HG03095 (cell line): ENCODE measurements around the gene ATP13A2.

Experiments used
- ATAC-seq: cut with Tn5 transposase; IDR thresholded peaks from one replicate; pipeline ENCODE4 v1.9.1; 2021; ENCODE audit warnings: moderate library complexity; ENCODE audit not compliant: unreplicated experiment

The ATP13A2 gene

GRCh38 chr1:17005365-17005740, 6.4 kb downstream of the ATP13A2 start:
- ATAC-seq, result no peak

- ATAC-seq, result no peak
Observed at GRCh38 chr1:17004466-17005364, 7.0 kb downstream of the ATP13A2 start.

GRCh38 chr1:17002524-17002902, 9.2 kb downstream of the ATP13A2 start:
- ATAC-seq, result no peak

- ATAC-seq, result no peak
Observed at GRCh38 chr1:17001760-17002523, 9.8 kb downstream of the ATP13A2 start.

- ATAC-seq, result no peak
Observed at GRCh38 chr1:16999863-17000262, 11.9 kb downstream of the ATP13A2 start.

GRCh38 chr1:16998589-16998988, 13.1 kb downstream of the ATP13A2 start:
- no peak for ATAC-seq

GRCh38 chr1:16996845-16997244, 14.9 kb downstream of the ATP13A2 start:
- ATAC-seq, result no peak

GRCh38 chr1:16993521-16994038, 18.1 kb downstream of the ATP13A2 start:
- no peak for ATAC-seq

GRCh38 chr1:16992675-16993074, 19.1 kb downstream of the ATP13A2 start:
- no peak for ATAC-seq

GRCh38 chr1:16992102-16992501, 19.6 kb downstream of the ATP13A2 start:
- no peak for ATAC-seq

- ATAC-seq, result no peak
Observed at GRCh38 chr1:16991571-16991970, 20.2 kb downstream of the ATP13A2 start.

GRCh38 chr1:16989676-16990391, 21.9 kb downstream of the ATP13A2 start:
- ATAC-seq, result no peak

- ATAC-seq, result no peak
Observed at GRCh38 chr1:16988210-16988609, 23.5 kb downstream of the ATP13A2 start.

- ATAC-seq, result no peak
Observed at GRCh38 chr1:16986962-16987361, 24.8 kb downstream of the ATP13A2 start.

GRCh38 chr1:16986560-16986959, 25.2 kb downstream of the ATP13A2 start:
- ATAC-seq, result no peak

GRCh38 chr1:16986113-16986512, 25.6 kb downstream of the ATP13A2 start:
- ATAC-seq, result no peak

- no peak for ATAC-seq
Observed at GRCh38 chr1:16984717-16985116, 27.0 kb downstream of the ATP13A2 start.

GRCh38 chr1:16983649-16984048, 28.1 kb downstream of the ATP13A2 start:
- ATAC-seq, result no peak

GRCh38 chr1:16982902-16983301, 28.8 kb downstream of the ATP13A2 start:
- ATAC-seq, result no peak

GRCh38 chr1:16981269-16981849, 30.4 kb downstream of the ATP13A2 start:
- ATAC-seq, result no peak
